K562 (cell line): ENCODE results near the gene HNRNPA2B1. TPM values are rescaled to one million over a fixed set of nuclear protein-coding genes. Genes with fewer than 3 reads are reported as not detected.

Experiments
- ARNT ChIP-seq, 2 experiments: fragments of 450-650 bp; IDR thresholded peaks; 2 replicates each; pipeline ENCODE4 v1.6.1; 2016; ENCODE audit warnings: mild to moderate bottlenecking in 1 of 2
- CEBPG ChIP-seq, 3 experiments: fragments of 200-800 bp in 1 of 3; sonication (Bioruptor generic) in 1 of 3; sonication (generic) in 1 of 3; formaldehyde crosslinking in 1 of 3; IDR thresholded peaks in 2 of 3; conservative IDR thresholded peaks in 1 of 3; 2 replicates each; pipeline versions ENCODE4 v1.6.1 to v1.8.0; 2016 to 2022; ENCODE audit warnings: missing compliant biosample characterization in 2 of 3, missing genetic modification characterization in 2 of 3, mild to moderate bottlenecking in 1 of 3, missing genetic modification reagents in 1 of 3
- KDM1A ChIP-seq, 2 experiments: fragments of 450-650 bp; IDR thresholded peaks; 2 replicates each; pipeline ENCODE4 v1.6.1; 2016; ENCODE audit warnings: mild to moderate bottlenecking in 2 of 2
- PATZ1 ChIP-seq: fragments of 250-450 bp; sonication (Bioruptor Pico); IDR thresholded peaks from 2 replicates; pipeline ENCODE4 v1.5.0; 2020; ENCODE audit warnings: mild to moderate bottlenecking, borderline replicate concordance
- RBFOX2 ChIP-seq: fragments of 200-400 bp; formaldehyde crosslinking; IDR thresholded peaks from 2 replicates; pipeline ENCODE4 v1.6.1; 2017; ENCODE audit warnings: low read depth, mild to moderate bottlenecking, low read length, moderate library complexity
- SOX6 ChIP-seq: fragments of 450-650 bp; IDR thresholded peaks from 2 replicates; pipeline ENCODE4 v1.6.1; 2014; ENCODE audit warnings: mild to moderate bottlenecking
- polyA plus RNA-seq, 8 experiments: library from polyadenylated mRNA; depleted of rRNA in 4 of 8; stranded (reverse) in 5 of 8; unstranded in 3 of 8; fragments of >200 nt; fragmentation: Nextera tagmentation in 2 of 8; fragmentation: Illumina TruSeq in 1 of 8; extraction: Ambion mirVana in 2 of 8; extraction: Trizol in 1 of 8; gene quantifications; 2 replicates each; pipeline versions ENCODE4 v1.2.1 to v1.2.3, GENCODE V29; 2011 to 2014; ENCODE audit warnings: inconsistent platforms in 1 of 8, missing spikeins in 1 of 8
- total RNA-seq, 7 experiments: library from RNA; depleted of rRNA in 6 of 7; stranded (reverse); fragments of >200 nt in 6 of 7; fragmentation: Illumina TruSeq in 2 of 7; extraction: Trizol in 2 of 7; gene quantifications; 2 replicates each; pipeline versions ENCODE4 v1.2.1 to v1.2.3, GENCODE V29; 2011 to 2021; ENCODE audit warnings: low replicate concordance in 1 of 7

Gene HNRNPA2B1
- total and polyA plus RNA-seq, 9 of the 15 experiments (the other 6 are each of a cell fraction or from before 2014, with no cell fraction given) = 630 to 1,989 (median 865) TPM

- TF ChIP-seq PATZ1 (CRISPR knock-in tag) (peak; percentile 48; the same call in 1 of the 2 replicates), CEBPG (CRISPR knock-in tag; IDR thresholded peaks at IDR 0.05) (peak; percentile 62), CEBPG (tag; conservative IDR thresholded peaks at IDR 0.05 in 1 of 2, IDR thresholded peaks at IDR 0.05 in 1 of 2) (peak; percentile 78 to 79), ARNT (IDR thresholded peaks at IDR 0.05) (no peak), KDM1A (IDR thresholded peaks at IDR 0.05) (peak in 1 of 2 experiments; percentile 26; a peak in 1 of 4 replicates), RBFOX2 (peak; percentile 36), SOX6 (no peak)
Measured at GRCh38 chr7:26188957-26189541, 11.5 kb downstream of the HNRNPA2B1 start (continued).
